WERI-Rb-1 (cell line): Measurements from ENCODE around the gene TUT4.

Experiments
- DNase-seq: peaks from one replicate; pipeline ENCODE4 v3.0.0-alpha.2; 2020
- H3K27ac ChIP-seq: fragments of 250-450 bp; sonication (Bioruptor Pico); 2 replicates; pipeline ENCODE4 v1.5.1; 2020; ENCODE audit warnings: mild to moderate bottlenecking, moderate library complexity
- H3K27me3 ChIP-seq: fragments of 250-450 bp; sonication (Bioruptor Pico); 2 replicates; pipeline ENCODE4 v1.5.1; 2021; ENCODE audit warnings: mild to moderate bottlenecking, low read depth, moderate library complexity; ENCODE audit not compliant: insufficient read depth, severe bottlenecking
- H3K36me3 ChIP-seq: fragments of 250-450 bp; sonication (Bioruptor Pico); 2 replicates; pipeline ENCODE4 v1.5.1; 2020; ENCODE audit warnings: mild to moderate bottlenecking, moderate library complexity
- H3K4me3 ChIP-seq: 2 replicates; pipeline ENCODE4 v1.5.1; 2011; ENCODE audit warnings: low read depth, mild to moderate bottlenecking, control low read depth, low read length
- H3K9me3 ChIP-seq: fragments of 250-450 bp; sonication (Bioruptor Pico); 2 replicates; pipeline ENCODE4 v1.5.1; 2021; ENCODE audit warnings: mild to moderate bottlenecking, moderate library complexity; ENCODE audit not compliant: severe bottlenecking
- CTCF ChIP-seq: IDR thresholded peaks from 2 replicates; pipeline ENCODE4 v1.5.1; 2011; ENCODE audit warnings: low read depth, mild to moderate bottlenecking, control low read depth, inconsistent platforms, low read length

Gene TUT4

GRCh38 chr1:52552505-52553361 is at the start of gene TUT4:
Gene TUT4 (minus strand): TSS chr1:52553092. CDS start chr1:52526280, 26,812 bp downstream.
- H3K27me3 ChIP-seq: no peaks in the 10 kb centered on the region
- peak within 1 kb of the TSS; percentile 76 for H3K4me3 ChIP-seq
- H3K27ac ChIP-seq: peak within 1 kb of the TSS; percentile 97
- peaks cover 4% of the 10 kb centered on the region for H3K36me3 ChIP-seq
- TF ChIP-seq CTCF: no peak
- peak; percentile 93 for DNase-seq
- no peaks in the 10 kb centered on the region for H3K9me3 ChIP-seq

DNA sequence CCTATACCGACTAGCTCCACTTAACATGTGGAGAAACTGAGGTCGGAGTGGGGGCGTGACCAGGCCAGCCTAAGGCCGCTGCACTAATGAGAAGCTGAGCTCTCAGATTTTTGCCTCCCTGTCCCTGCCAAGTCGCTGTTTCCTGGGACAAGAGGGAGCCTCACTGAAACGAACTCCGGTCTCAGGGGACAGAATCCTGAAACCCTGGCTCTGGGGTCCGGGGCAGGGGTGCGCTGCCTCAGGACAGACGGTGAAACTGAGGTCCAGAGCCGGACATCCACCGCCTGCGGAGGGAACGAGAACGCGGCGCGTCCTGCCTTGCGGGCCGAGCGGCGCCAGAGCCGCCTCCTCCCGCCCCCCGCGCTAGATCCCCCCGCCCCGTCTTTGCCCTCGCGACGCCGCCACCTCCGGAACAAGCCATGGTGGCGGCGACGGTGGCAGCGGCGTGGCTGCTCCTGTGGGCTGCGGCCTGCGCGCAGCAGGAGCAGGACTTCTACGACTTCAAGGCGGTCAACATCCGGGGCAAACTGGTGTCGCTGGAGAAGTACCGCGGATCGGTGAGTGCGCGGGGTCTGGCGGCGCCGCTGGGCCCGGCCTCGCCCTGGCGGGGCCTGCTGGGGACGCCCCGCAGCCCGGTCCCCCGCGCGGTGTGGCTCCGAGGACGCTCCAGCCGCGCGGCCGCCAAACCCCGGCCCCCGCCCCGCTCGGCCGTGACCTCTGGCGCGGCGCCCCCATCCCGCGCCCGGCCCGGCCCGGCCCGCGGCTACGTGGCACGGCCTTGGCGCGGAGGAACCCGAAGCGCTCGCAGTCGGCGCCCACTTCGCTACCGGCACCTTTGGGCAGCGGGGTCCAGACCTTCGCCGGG is 49.3 kb upstream of the TUT4 start, which contains the start of gene GPX7:
Gene GPX7, plus strand, starts transcription at position 381 of the 865 bp plus-strand sequence. Its CDS starts 39 bp downstream, at position 420.
- no peak for TF ChIP-seq CTCF
- no peak within 1 kb of the TSS for H3K27ac ChIP-seq
- no peaks in the 10 kb centered on the region for H3K9me3 ChIP-seq
- H3K4me3 ChIP-seq: no peak within 1 kb of the TSS
- H3K36me3 ChIP-seq: no peaks in the 10 kb centered on the region
- DNase-seq: no peak
- no peaks in the 10 kb centered on the region for H3K27me3 ChIP-seq

DNA sequence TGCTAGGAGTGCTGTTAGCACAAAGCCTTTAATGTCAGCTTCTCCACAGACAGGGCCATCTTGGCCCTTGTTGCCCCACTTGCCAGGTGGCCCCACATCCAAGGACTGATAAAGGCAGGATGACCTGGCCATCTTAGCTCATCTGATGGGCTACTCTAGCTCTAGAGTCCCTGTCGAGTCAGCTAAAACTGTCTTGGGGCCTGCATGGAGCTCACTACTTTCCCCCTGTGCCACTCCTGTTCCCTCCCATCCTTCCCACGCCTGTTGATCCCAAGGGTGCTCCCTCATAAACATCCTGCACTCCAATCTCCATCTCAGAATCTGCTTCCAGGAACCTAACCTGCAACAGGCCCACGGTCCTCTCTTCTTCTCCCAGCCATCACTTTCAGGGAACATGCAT is 48.6 kb upstream of the TUT4 start:
- Histone ChIP-seq H3K27me3 (no peaks in the 10 kb centered on the region), H3K4me3 (no peak overlapping the region), H3K27ac (no peak overlapping the region), H3K36me3 (no peaks in the 10 kb centered on the region), H3K9me3 (no peaks in the 10 kb centered on the region)
- TF ChIP-seq CTCF: no peak
- DNase-seq: no peak

DNA sequence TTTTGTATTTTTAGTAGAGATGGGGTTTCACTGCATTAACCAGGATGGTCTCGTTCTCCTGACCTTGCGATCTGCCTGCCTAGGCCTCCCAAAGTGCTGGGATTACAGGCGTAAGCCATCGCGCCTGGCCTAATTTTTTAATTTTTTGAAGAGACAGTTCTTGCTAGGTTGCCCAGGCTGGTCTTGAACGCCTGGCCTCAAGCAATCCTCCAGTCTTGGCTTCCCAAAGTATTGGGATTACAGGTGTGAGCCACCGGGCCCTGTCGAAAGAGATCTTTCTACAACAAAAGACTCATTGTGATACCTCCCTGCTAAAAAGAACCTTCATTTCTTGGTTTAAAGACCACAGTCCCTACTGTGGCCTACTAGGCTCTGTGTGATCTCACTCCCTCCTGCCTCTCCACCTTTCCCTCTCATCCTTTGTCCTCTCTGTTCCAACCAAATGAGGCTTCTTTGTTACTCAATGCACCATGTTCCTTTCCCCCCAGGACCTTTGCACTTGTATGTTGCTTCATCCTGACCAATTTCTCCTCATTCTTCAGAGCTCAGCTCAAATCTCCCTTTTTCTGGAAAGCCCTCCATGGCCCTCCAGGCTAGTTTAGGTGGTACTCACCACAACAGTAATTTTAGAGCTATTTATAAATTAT is 47.8 kb upstream of the TUT4 start:
- no peak overlapping the region for H3K4me3 ChIP-seq
- H3K27ac ChIP-seq: no peak overlapping the region
- TF ChIP-seq CTCF: no peak

DNA sequence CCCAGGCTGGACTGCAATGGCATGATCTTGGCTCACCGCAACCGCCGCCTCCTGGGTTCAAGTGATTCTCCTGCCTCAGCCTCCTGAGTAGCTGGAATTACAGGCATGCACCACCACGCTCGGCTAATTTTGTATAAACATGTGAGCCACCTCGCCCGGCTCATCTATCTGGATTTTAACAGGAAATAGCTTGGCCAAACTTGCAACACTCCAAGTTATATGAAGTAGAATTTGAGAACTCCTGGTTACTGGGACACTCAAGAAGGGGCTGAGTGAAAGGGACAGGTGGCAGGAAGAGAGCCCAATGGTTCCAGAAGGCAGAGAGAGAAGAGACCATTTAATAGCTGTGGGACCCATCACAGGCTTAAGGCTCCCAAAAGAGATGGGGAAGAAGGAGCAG is 46.3 kb upstream of the TUT4 start:
- no peaks in the 10 kb centered on the region for H3K27me3 ChIP-seq
- DNase-seq: no peak
- H3K27ac ChIP-seq: no peak overlapping the region
- H3K4me3 ChIP-seq: no peak overlapping the region
- no peaks in the 10 kb centered on the region for H3K36me3 ChIP-seq
- no peak for TF ChIP-seq CTCF
- no peaks in the 10 kb centered on the region for H3K9me3 ChIP-seq

More for the DNA sequence above, 47.8 kb upstream of the TUT4 start:
- Histone ChIP-seq H3K9me3 (no peaks in the 10 kb centered on the region), H3K36me3 (no peaks in the 10 kb centered on the region), H3K27me3 (no peaks in the 10 kb centered on the region)
- no peak for DNase-seq
